CD4-positive, alpha-beta memory T cell (primary cell): ENCODE data around the gene ARGLU1. TPM values are rescaled to one million over a fixed set of nuclear protein-coding genes. Genes with fewer than 3 reads are reported as not detected.

Experiments used
- CTCF ChIA-PET: fragments of 350-600 bp; sonication (Branson Sonifier 250); formaldehyde crosslinking; loops from one replicate; lab custom pipeline; 2021; ENCODE audit warnings: inconsistent platforms; ENCODE audit not compliant: partially characterized antibody; lab: Charles Lee
- POLR2A ChIA-PET: fragments of 350-600 bp; sonication (Branson Sonifier 250); formaldehyde crosslinking; loops from one replicate; lab custom pipeline; 2021; ENCODE audit not compliant: partially characterized antibody; lab: Charles Lee
- DNase-seq, 5 donors: peaks; one replicate each; pipeline versions ENCODE4 v3.0.0 to v3.0.0-alpha.2; 2020 to 2022; ENCODE audit warnings: mixed read lengths in 1 of 5
- H3K27ac ChIP-seq: one replicate; pipeline ENCODE4 v1.7.0; 2013; ENCODE audit warnings: low read depth, low read length
- H3K27me3 ChIP-seq: 2 replicates; pipeline ENCODE4 v1.7.0; 2013; ENCODE audit warnings: mild to moderate bottlenecking, low read length, moderate library complexity; ENCODE audit not compliant: insufficient read depth
- H3K36me3 ChIP-seq: 2 replicates; pipeline ENCODE4 v1.7.0; 2013; ENCODE audit warnings: mild to moderate bottlenecking, low read length, moderate library complexity; ENCODE audit not compliant: insufficient read depth
- H3K4me1 ChIP-seq: 2 replicates; pipeline ENCODE4 v1.7.0; 2013; ENCODE audit warnings: mild to moderate bottlenecking, low read length, moderate library complexity; ENCODE audit not compliant: insufficient read depth
- H3K4me3 ChIP-seq, 2 donors: one replicate each; pipeline ENCODE4 v1.7.0; 2013; ENCODE audit warnings: low read length in 2 of 2, mild to moderate bottlenecking in 1 of 2
- H3K9me3 ChIP-seq, 2 donors: one replicate each; pipeline ENCODE4 v1.7.0; 2013; ENCODE audit warnings: low read length in 2 of 2, control low read depth in 1 of 2; ENCODE audit not compliant: control insufficient read depth in 1 of 2
- H3K27ac Mint-ChIP-seq, 7 donors: one replicate each; pipeline ENCODE4 v1.8.0; 2020 to 2021; ENCODE audit warnings: mixed read lengths in 7 of 7, mild to moderate bottlenecking in 6 of 7, inconsistent platforms in 3 of 7, moderate library complexity in 3 of 7
- H3K27me3 Mint-ChIP-seq, 2 donors: one replicate each; pipeline ENCODE4 v1.8.0; 2020 to 2021; ENCODE audit warnings: mixed read lengths in 2 of 2
- H3K36me3 Mint-ChIP-seq, 2 donors: one replicate each; pipeline ENCODE4 v1.8.0; 2020 to 2021; ENCODE audit warnings: mixed read lengths in 2 of 2, inconsistent platforms in 1 of 2, mild to moderate bottlenecking in 1 of 2
- H3K4me1 Mint-ChIP-seq, 4 donors: one replicate each; pipeline ENCODE4 v1.8.0; 2020 to 2021; ENCODE audit warnings: mixed read lengths in 4 of 4, mild to moderate bottlenecking in 1 of 4
- H3K4me3 Mint-ChIP-seq, 8 donors: one replicate each; pipeline ENCODE4 v1.8.0; 2020 to 2021; ENCODE audit warnings: mixed read lengths in 8 of 8, mild to moderate bottlenecking in 7 of 8, moderate library complexity in 6 of 8, inconsistent platforms in 3 of 8
- H3K9me3 Mint-ChIP-seq, 8 donors: one replicate each; pipeline ENCODE4 v1.8.0; 2020 to 2021; ENCODE audit warnings: mixed read lengths in 8 of 8, mild to moderate bottlenecking in 5 of 8, inconsistent platforms in 3 of 8, moderate library complexity in 1 of 8
- intact Hi-C: fragments of 100-400 bp; cut with micrococcal nuclease; formaldehyde crosslinking; loops from one replicate; pipeline ENCODE4 v1.15.1; 2023
- polyA plus RNA-seq, 2 donors: library from polyadenylated mRNA; unstranded; fragments of 300-500 nt; fragmentation: Illumina TruSeq; gene quantifications; one replicate each; pipeline ENCODE4 v1.2.3, GENCODE V29; 2021
- total RNA-seq, 2 experiments: library from RNA; stranded (reverse); gene quantifications; one replicate each; pipeline ENCODE4 v1.2.3, GENCODE V29; 2021

ARGLU1 gene
- total and polyA plus RNA-seq, 4 experiments from 2014 or later = 35.4 to 252 (median 134) TPM

GRCh38 chr13:106550570-106551135 is 17.3 kb downstream of the ARGLU1 start:
- H3K4me3 Mint-ChIP-seq = no peak overlapping the region
- H3K9me3 Mint-ChIP-seq = no peaks in the 10 kb centered on the region
- Histone ChIP-seq H3K4me1 (peaks cover 4% of the 10 kb centered on the region), H3K36me3 (peaks cover 39% of the 10 kb centered on the region), H3K4me3 (no peak overlapping the region), H3K27me3 (no peaks in the 10 kb centered on the region), H3K27ac (no peak overlapping the region), H3K9me3 (no peaks in the 10 kb centered on the region)
- no peaks in the 10 kb centered on the region for H3K27me3 Mint-ChIP-seq
- peaks cover 42 to 67% of the 10 kb centered on the region in 2 donors for H3K36me3 Mint-ChIP-seq
- H3K4me1 Mint-ChIP-seq = peaks cover 24 to 53% (median 46%) of the 10 kb centered on the region in 4 donors
- POLR2A ChIA-PET = interaction anchor here (1.1 to 1.2 kb wide), 2 partner anchors 14 to 17 kb away, joined by 3 read pairs; no protein-coding TSS in a partner anchor
- intact Hi-C loops = no loop called here
- H3K27ac Mint-ChIP-seq = peak overlapping the region in 4 of 7 donors; percentile 22 to 69 (median 28)
- no peak for DNase-seq
- CTCF ChIA-PET = interaction anchor here (0.9 to 1.5 kb wide), 3 partner anchors 11 to 14 kb away, joined by 3 to 4 read pairs (median 4); no protein-coding TSS in a partner anchor

- Histone ChIP-seq H3K36me3 (peaks cover 28% of the 10 kb centered on the region), H3K4me1 (peaks cover 4% of the 10 kb centered on the region), H3K9me3 (no peaks in the 10 kb centered on the region), H3K4me3 (no peak overlapping the region), H3K27me3 (no peaks in the 10 kb centered on the region), H3K27ac (no peak overlapping the region)
- Mint-ChIP-seq H3K27ac (peak overlapping the region in 1 of 7 donors; percentile 1), H3K4me1 (peaks cover 20 to 39% (median 32%) of the 10 kb centered on the region in 4 donors), H3K36me3 (peaks cover 19 to 44% of the 10 kb centered on the region in 2 donors), H3K27me3 (no peaks in the 10 kb centered on the region), H3K9me3 (no peaks in the 10 kb centered on the region), H3K4me3 (no peak overlapping the region)
- intact Hi-C loops = no loop called here
- DNase-seq = no peak
- POLR2A ChIA-PET = no interaction called here
- CTCF ChIA-PET = interaction anchor here (0.7 kb wide), 1 partner anchor 15 kb away, joined by 3 read pairs; no protein-coding TSS in a partner anchor
Measured at GRCh38 chr13:106548064-106548696, 19.8 kb downstream of the ARGLU1 start.

- ChIA-PET CTCF (no interaction called here), POLR2A (interaction anchor here (1.3 kb wide), 1 partner anchor 26 kb away, joined by 4 read pairs; the partner anchor contains the start of gene ARGLU1)
Measured at GRCh38 chr13:106541826-106542225, 26.1 kb downstream of the ARGLU1 start.

GRCh38 chr13:106540613-106541012 is 27.3 kb downstream of the ARGLU1 start:
- Histone ChIP-seq H3K27ac (no peak overlapping the region), H3K27me3 (no peaks in the 10 kb centered on the region), H3K4me1 (no peaks in the 10 kb centered on the region), H3K36me3 (peaks cover 15% of the 10 kb centered on the region), H3K4me3 (no peak overlapping the region), H3K9me3 (no peaks in the 10 kb centered on the region)
- ChIA-PET POLR2A (no interaction called here), CTCF (no interaction called here)
- Mint-ChIP-seq H3K27me3 (peaks cover 0 to 2% of the 10 kb centered on the region in 2 donors), H3K36me3 (peaks cover 10 to 25% of the 10 kb centered on the region in 2 donors), H3K9me3 (no peaks in the 10 kb centered on the region), H3K27ac (peak overlapping the region in 1 of 7 donors; percentile 7), H3K4me3 (no peak overlapping the region), H3K4me1 (peaks cover 3 to 6% (median 4%) of the 10 kb centered on the region in 4 donors)
- intact Hi-C loops = no loop called here
- no peak for DNase-seq

More at GRCh38 chr13:106541826-106542225, 26.1 kb downstream of the ARGLU1 start:
- Histone ChIP-seq H3K9me3 (no peaks in the 10 kb centered on the region), H3K4me1 (no peaks in the 10 kb centered on the region), H3K27ac (no peak overlapping the region), H3K4me3 (no peak overlapping the region), H3K36me3 (peaks cover 15% of the 10 kb centered on the region), H3K27me3 (no peaks in the 10 kb centered on the region)
- Mint-ChIP-seq H3K27me3 (no peaks in the 10 kb centered on the region), H3K27ac (no peak overlapping the region), H3K4me3 (no peak overlapping the region), H3K4me1 (peaks cover 0 to under 1% (median 0%) of the 10 kb centered on the region in 4 donors), H3K36me3 (peaks cover 10 to 23% of the 10 kb centered on the region in 2 donors), H3K9me3 (no peaks in the 10 kb centered on the region)
- intact Hi-C loops = no loop called here
- DNase-seq = no peak

GRCh38 chr13:106537521-106537920 is 30.4 kb downstream of the ARGLU1 start:
- Mint-ChIP-seq H3K4me3 (peak overlapping the region in 1 of 8 donors; percentile 35), H3K4me1 (peaks cover 11 to 20% (median 18%) of the 10 kb centered on the region in 4 donors), H3K27me3 (peaks cover 7 to 15% of the 10 kb centered on the region in 2 donors), H3K27ac (no peak overlapping the region), H3K9me3 (no peaks in the 10 kb centered on the region), H3K36me3 (peaks cover 7 to 20% of the 10 kb centered on the region in 2 donors)
- H3K4me1 ChIP-seq = peaks cover 22% of the 10 kb centered on the region
- no peak overlapping the region for H3K4me3 ChIP-seq
- no peak for DNase-seq
- ChIA-PET POLR2A (interaction anchor here (5.9 kb wide), 1 partner anchor 30 kb away, joined by 61 read pairs; the partner anchor contains the start of gene ARGLU1), CTCF (interaction anchor here (1.1 to 4.8 kb wide), 7 partner anchors 8 to 33 kb away, joined by 3 to 46 read pairs (median 10); partner anchors contain the start of gene ARGLU1)
- no peaks in the 10 kb centered on the region for H3K9me3 ChIP-seq
- peaks cover 3% of the 10 kb centered on the region for H3K27me3 ChIP-seq
- H3K36me3 ChIP-seq = peaks cover 2% of the 10 kb centered on the region
- intact Hi-C loops = loop anchor here (2.0 to 10.0 kb wide), 4 partner anchors 380 to 1965 kb away; no protein-coding TSS in a partner anchor
- H3K27ac ChIP-seq = no peak overlapping the region

GRCh38 chr13:106536244-106537034 is 31.5 kb downstream of the ARGLU1 start:
- peaks cover 13 to 21% of the 10 kb centered on the region in 2 donors for H3K27me3 Mint-ChIP-seq
- POLR2A ChIA-PET = interaction anchor here (0.9 to 5.9 kb wide), 3 partner anchors 27 to 1397 kb away, joined by 3 to 61 read pairs (median 9); partner anchors contain the start of gene ARGLU1
- H3K4me1 Mint-ChIP-seq = peaks cover 11 to 21% (median 19%) of the 10 kb centered on the region in 4 donors
- peaks cover 3% of the 10 kb centered on the region for H3K27me3 ChIP-seq
- H3K4me1 ChIP-seq = peaks cover 24% of the 10 kb centered on the region
- H3K9me3 ChIP-seq = no peaks in the 10 kb centered on the region
- peak overlapping the region in 6 of 7 donors; percentile 75 to 91 (median 82) for H3K27ac Mint-ChIP-seq
- H3K4me3 ChIP-seq = peak overlapping the region; percentile 73 to 77
- peak; percentile 78 to 82 (median 80) for DNase-seq
- CTCF ChIA-PET = interaction anchor here (0.7 to 4.8 kb wide), 17 partner anchors 9 to 1423 kb away, joined by 3 to 46 read pairs (median 4); partner anchors contain the start of gene ARGLU1
- peaks cover under 1 to 12% of the 10 kb centered on the region in 2 donors for H3K36me3 Mint-ChIP-seq
- intact Hi-C loops = loop anchor here (2.0 to 10.0 kb wide), 4 partner anchors 381 to 1964 kb away; no protein-coding TSS in a partner anchor
- H3K36me3 ChIP-seq = no peaks in the 10 kb centered on the region
- no peak overlapping the region for H3K27ac ChIP-seq
- no peaks in the 10 kb centered on the region for H3K9me3 Mint-ChIP-seq
- H3K4me3 Mint-ChIP-seq = peak overlapping the region; percentile 90 to 98 (median 95)
